Activated T-cell treated with anti-CD3 and anti-CD28 coated beads for 1 hour (primary cell): ENCODE data around the gene GMDS.

Source experiments
- DNase-seq: peaks from one replicate; pipeline ENCODE4 v3.0.0-alpha.2; 2020; ENCODE audit warnings: low read depth

GMDS gene

GRCh38 chr6:2240961-2241360 is 4.4 kb downstream of the GMDS start:
- DNase-seq = no peak

- DNase-seq = no peak
Measured at GRCh38 chr6:2237001-2237400, 8.4 kb downstream of the GMDS start.

GRCh38 chr6:2235777-2236495 is 9.5 kb downstream of the GMDS start:
- DNase-seq = no peak

GRCh38 chr6:2232445-2232844 is 13.0 kb downstream of the GMDS start:
- DNase-seq = no peak

- DNase-seq = no peak
Measured at GRCh38 chr6:2231438-2231837, 14.0 kb downstream of the GMDS start.

- no peak for DNase-seq
Measured at GRCh38 chr6:2230659-2231277, 14.6 kb downstream of the GMDS start.

- DNase-seq = no peak
Measured at GRCh38 chr6:2229742-2230141, 15.7 kb downstream of the GMDS start.

- DNase-seq = no peak
Measured at GRCh38 chr6:2229039-2229438, 16.4 kb downstream of the GMDS start.

- DNase-seq = no peak
Measured at GRCh38 chr6:2228392-2228791, 17.0 kb downstream of the GMDS start.

- DNase-seq = no peak
Measured at GRCh38 chr6:2226775-2227174, 18.6 kb downstream of the GMDS start.

GRCh38 chr6:2225422-2226392 is 19.7 kb downstream of the GMDS start:
- no peak for DNase-seq

GRCh38 chr6:2224847-2225382 is 20.5 kb downstream of the GMDS start:
- DNase-seq = no peak

- DNase-seq = no peak
Measured at GRCh38 chr6:2222275-2222842, 23.0 kb downstream of the GMDS start.

GRCh38 chr6:2221726-2222274 is 23.6 kb downstream of the GMDS start:
- DNase-seq = no peak

- no peak for DNase-seq
Measured at GRCh38 chr6:2220154-2220553, 25.3 kb downstream of the GMDS start.

- DNase-seq = no peak
Measured at GRCh38 chr6:2218866-2219265, 26.5 kb downstream of the GMDS start.

- DNase-seq = no peak
Measured at GRCh38 chr6:2216794-2217383, 28.5 kb downstream of the GMDS start.

GRCh38 chr6:2215342-2215741 is 30.1 kb downstream of the GMDS start:
- DNase-seq = no peak

- no peak for DNase-seq
Measured at GRCh38 chr6:2213086-2213485, 32.3 kb downstream of the GMDS start.

GRCh38 chr6:2209226-2209809 is 36.1 kb downstream of the GMDS start:
- no peak for DNase-seq

GRCh38 chr6:2208468-2208867 is 36.9 kb downstream of the GMDS start:
- DNase-seq = no peak
